H9 (cell line): ENCODE data around the gene SLC7A6. TPM values are rescaled to one million over a fixed set of nuclear protein-coding genes. Genes with fewer than 3 reads are reported as not detected.

Experiments used
- DNase-seq: peaks from one replicate; pipeline ENCODE4 v3.0.0-alpha.2; 2017
- H2AFZ ChIP-seq: one replicate; pipeline ENCODE4 v1.6.1; 2013; ENCODE audit warnings: mild to moderate bottlenecking, low read length, control low read depth, moderate library complexity
- H2AK5ac ChIP-seq: 2 replicates; pipeline ENCODE4 v1.6.1; 2013; ENCODE audit warnings: low read length, control low read depth, mixed read lengths; ENCODE audit not compliant: insufficient read length
- H2BK120ac ChIP-seq: one replicate; pipeline ENCODE4 v1.6.1; 2013; ENCODE audit warnings: low read depth, mild to moderate bottlenecking, low read length, control low read depth, inconsistent platforms; ENCODE audit not compliant: poor library complexity, severe bottlenecking
- H2BK12ac ChIP-seq: 2 replicates; pipeline ENCODE4 v1.6.1; 2013; ENCODE audit warnings: low read length, control low read depth, mixed read lengths, low read depth; ENCODE audit not compliant: insufficient read length
- H2BK15ac ChIP-seq: 2 replicates; pipeline ENCODE4 v1.6.1; 2013; ENCODE audit warnings: low read depth, low read length, control low read depth
- H2BK20ac ChIP-seq: one replicate; pipeline ENCODE4 v1.6.1; 2013; ENCODE audit warnings: low read depth, mild to moderate bottlenecking, low read length, control low read depth, inconsistent platforms; ENCODE audit not compliant: poor library complexity, severe bottlenecking
- H2BK5ac ChIP-seq: 2 replicates; pipeline ENCODE4 v1.6.1; 2013; ENCODE audit warnings: low read length, control low read depth, mixed read lengths; ENCODE audit not compliant: insufficient read length
- H3K14ac ChIP-seq: 2 replicates; pipeline ENCODE4 v1.6.1; 2013; ENCODE audit warnings: low read length, control low read depth; ENCODE audit not compliant: insufficient read depth
- H3K18ac ChIP-seq: 2 replicates; pipeline ENCODE4 v1.6.1; 2013; ENCODE audit warnings: low read depth, mild to moderate bottlenecking, mixed read lengths, low read length, control low read depth; ENCODE audit not compliant: insufficient read length
- H3K23ac ChIP-seq: 2 replicates; pipeline ENCODE4 v1.6.1; 2013; ENCODE audit warnings: low read length, control low read depth, mixed read lengths, low read depth; ENCODE audit not compliant: insufficient read length
- H3K23me2 ChIP-seq: 2 replicates; pipeline ENCODE4 v1.6.1; 2013; ENCODE audit warnings: low read depth, mild to moderate bottlenecking, mixed read lengths, low read length, control low read depth; ENCODE audit not compliant: insufficient read length, poor library complexity, severe bottlenecking
- H3K27ac ChIP-seq: 2 replicates; pipeline ENCODE4 v1.5.1; 2013; ENCODE audit warnings: low read length, control low read depth, mixed read lengths, low read depth; ENCODE audit not compliant: insufficient read length
- H3K27me3 ChIP-seq: 2 replicates; pipeline ENCODE4 v1.6.1; 2013; ENCODE audit warnings: low read length, control low read depth, inconsistent platforms; ENCODE audit not compliant: insufficient read depth
- H3K4ac ChIP-seq: 2 replicates; pipeline ENCODE4 v1.6.1; 2013; ENCODE audit warnings: low read depth, mild to moderate bottlenecking, control low read depth, inconsistent platforms, low read length, moderate library complexity
- H3K4me1 ChIP-seq: 2 replicates; pipeline ENCODE4 v1.6.1; 2013; ENCODE audit warnings: low read length, control low read depth, inconsistent platforms; ENCODE audit not compliant: insufficient read depth
- H3K4me2 ChIP-seq: 2 replicates; pipeline ENCODE4 v1.6.1; 2013; ENCODE audit warnings: low read length, control low read depth, mixed read lengths; ENCODE audit not compliant: insufficient read length, insufficient read depth
- H3K56ac ChIP-seq: 2 replicates; pipeline ENCODE4 v1.6.1; 2013; ENCODE audit warnings: low read depth, mild to moderate bottlenecking, mixed read lengths, low read length, control low read depth; ENCODE audit not compliant: insufficient read length
- H3K79me1 ChIP-seq: 2 replicates; pipeline ENCODE4 v1.6.1; 2013; ENCODE audit warnings: low read depth, mild to moderate bottlenecking, moderate library complexity, low read length, control low read depth, inconsistent platforms; ENCODE audit not compliant: insufficient read depth, poor library complexity, severe bottlenecking
- H3K79me2 ChIP-seq: 2 replicates; pipeline ENCODE4 v1.6.1; 2013; ENCODE audit warnings: low read length, control low read depth, inconsistent platforms; ENCODE audit not compliant: insufficient read depth
- H3K9ac ChIP-seq: 2 replicates; pipeline ENCODE4 v1.6.1; 2013; ENCODE audit warnings: low read length, control low read depth, mixed read lengths; ENCODE audit not compliant: insufficient read length; ENCODE audit errors: extremely low read depth
- H3K9me3 ChIP-seq: one replicate; pipeline ENCODE4 v1.6.1; 2013; ENCODE audit warnings: low read depth, low read length, inconsistent platforms; ENCODE audit not compliant: control insufficient read depth
- H3T11ph ChIP-seq: one replicate; pipeline ENCODE4 v1.6.1; 2013; ENCODE audit warnings: mild to moderate bottlenecking, low read length, control low read depth, inconsistent platforms
- H4K20me1 ChIP-seq: one replicate; pipeline ENCODE4 v1.6.1; 2013; ENCODE audit not compliant: control insufficient read depth, insufficient read length, insufficient read depth
- H4K5ac ChIP-seq: 2 replicates; pipeline ENCODE4 v1.6.1; 2013; ENCODE audit warnings: low read depth, mild to moderate bottlenecking, mixed read lengths, low read length, control low read depth; ENCODE audit not compliant: insufficient read length
- H4K8ac ChIP-seq: replicated peaks from 2 replicates; pipeline ENCODE4 v1.6.1; 2013; ENCODE audit warnings: low read length, control low read depth, mixed read lengths, low read depth; ENCODE audit not compliant: insufficient read length
- H4K91ac ChIP-seq: 2 replicates; pipeline ENCODE4 v1.6.1; 2013; ENCODE audit warnings: low read depth, mild to moderate bottlenecking, moderate library complexity, mixed read lengths, low read length, control low read depth; ENCODE audit not compliant: insufficient read length
- H3K27ac Mint-ChIP-seq, 3 experiments: 2 replicates in 2 of 3; 3 replicates in 1 of 3; pipeline ENCODE4 v1.8.0; 2020 to 2021; ENCODE audit warnings: mixed read lengths in 3 of 3, mild to moderate bottlenecking in 1 of 3, moderate library complexity in 1 of 3
- H3K27me3 Mint-ChIP-seq: 2 replicates; pipeline ENCODE4 v1.8.0; 2021; ENCODE audit warnings: low read depth, mild to moderate bottlenecking, moderate library complexity, mixed read lengths
- H3K36me3 Mint-ChIP-seq, 3 experiments: 2 replicates in 2 of 3; 3 replicates in 1 of 3; pipeline ENCODE4 v1.8.0; 2020 to 2021; ENCODE audit warnings: low read depth in 3 of 3, mixed read lengths in 3 of 3; ENCODE audit not compliant: insufficient read depth in 1 of 3
- H3K4me1 Mint-ChIP-seq, 2 experiments: 2 replicates each; pipeline ENCODE4 v1.8.0; 2020; ENCODE audit warnings: mixed read lengths in 2 of 2
- H3K4me3 Mint-ChIP-seq, 2 experiments: 2 replicates in 1 of 2; 3 replicates in 1 of 2; pipeline ENCODE4 v1.8.0; 2020 to 2021; ENCODE audit warnings: mild to moderate bottlenecking in 2 of 2, mixed read lengths in 2 of 2, moderate library complexity in 1 of 2
- H3K9me3 Mint-ChIP-seq, 2 experiments: 2 replicates in 1 of 2; 3 replicates in 1 of 2; pipeline ENCODE4 v1.8.0; 2020; ENCODE audit warnings: mild to moderate bottlenecking in 2 of 2, mixed read lengths in 2 of 2, moderate library complexity in 1 of 2
- WGBS: extraction: QIAGEN DNeasy Blood & Tissue Kit; methylation state at CpG from one replicate; pipeline ENCODE4 v1.1.7; 2013; ENCODE audit warnings: missing lambda C conversion rate, low lambda C conversion rate, mixed read lengths; ENCODE audit not compliant: insufficient read length; ENCODE audit errors: extremely low coverage; 5-methylcytosine and 5-hydroxymethylcytosine counted together
- total RNA-seq: library from RNA; stranded (reverse); gene quantifications from 2 replicates; pipeline ENCODE4 v1.2.1, GENCODE V29; 2021
- TF ChIP-seq, protein P1 (sequence below): fragments of 200-600 bp; sonication (generic); conservative IDR thresholded peaks from 3 replicates; pipeline ENCODE4 v1.8.0; 2021; ENCODE audit warnings: antibody characterized with exemption, mild to moderate bottlenecking

Gene SLC7A6
- total RNA-seq, 1 experiment from 2014 or later, result 21.1 TPM

DNA sequence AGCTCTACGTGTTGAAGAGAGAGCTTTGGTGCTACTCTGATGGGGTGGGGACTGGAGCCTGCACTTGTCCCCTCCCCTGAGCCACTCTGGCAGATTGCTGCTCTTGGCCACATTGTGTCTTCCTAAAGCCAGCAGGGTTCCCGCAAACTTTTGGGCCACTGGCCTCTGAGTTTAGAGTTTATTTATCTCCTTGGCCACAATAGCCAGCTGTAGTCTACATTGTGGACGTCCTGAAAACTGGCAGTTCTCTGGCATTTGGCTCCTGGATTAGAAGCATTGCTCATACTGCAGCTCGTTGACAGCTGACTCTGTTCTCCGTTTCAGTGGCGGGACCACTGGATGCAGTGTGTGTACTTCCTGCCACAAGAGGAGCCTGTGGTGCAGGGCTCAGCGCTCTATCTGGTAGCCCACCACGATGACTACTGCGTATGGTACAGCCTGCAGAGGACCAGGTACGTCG is 81.1 kb downstream of the SLC7A6 start:
- Histone ChIP-seq H2BK20ac (no peak overlapping the region), H4K5ac (no peak overlapping the region), H4K8ac (no peak overlapping the region), H3K4me1 (no peaks in the 10 kb centered on the region), H3K79me2 (no peaks in the 10 kb centered on the region), H3K18ac (no peak overlapping the region), H3K23me2 (no peaks in the 10 kb centered on the region), H3T11ph (no peak overlapping the region), H3K27me3 (no peaks in the 10 kb centered on the region), H3K4ac (no peak overlapping the region), H3K9ac (no peak overlapping the region), H3K4me2 (no peak overlapping the region), H4K91ac (no peak overlapping the region), H3K79me1 (no peaks in the 10 kb centered on the region), H3K14ac (no peak overlapping the region), H2BK120ac (no peak overlapping the region), H4K20me1 (peaks cover 3% of the 10 kb centered on the region), H3K56ac (no peak overlapping the region), H3K23ac (no peak overlapping the region), H2AK5ac (no peak overlapping the region), H2AFZ (no peak overlapping the region), H3K27ac (no peak overlapping the region), H2BK5ac (no peak overlapping the region), H2BK12ac (no peak overlapping the region), H2BK15ac (no peak overlapping the region), H3K9me3 (no peaks in the 10 kb centered on the region)
- WGBS, result no CpG with 5 or more reads among the region's 11 CpGs
- Mint-ChIP-seq H3K9me3 (no peaks in the 10 kb centered on the region; a peak in 1 of 5 replicates), H3K27me3 (no peaks in the 10 kb centered on the region), H3K36me3 (peaks cover 24 to 82% (median 65%) of the 10 kb centered on the region in 3 experiments; a peak in 6 of 7 replicates), H3K4me1 (peaks cover 5 to 8% of the 10 kb centered on the region in 2 experiments), H3K4me3 (no peak overlapping the region), H3K27ac (no peak overlapping the region)
- DNase-seq, result no peak
- TF ChIP-seq, protein P1, sequence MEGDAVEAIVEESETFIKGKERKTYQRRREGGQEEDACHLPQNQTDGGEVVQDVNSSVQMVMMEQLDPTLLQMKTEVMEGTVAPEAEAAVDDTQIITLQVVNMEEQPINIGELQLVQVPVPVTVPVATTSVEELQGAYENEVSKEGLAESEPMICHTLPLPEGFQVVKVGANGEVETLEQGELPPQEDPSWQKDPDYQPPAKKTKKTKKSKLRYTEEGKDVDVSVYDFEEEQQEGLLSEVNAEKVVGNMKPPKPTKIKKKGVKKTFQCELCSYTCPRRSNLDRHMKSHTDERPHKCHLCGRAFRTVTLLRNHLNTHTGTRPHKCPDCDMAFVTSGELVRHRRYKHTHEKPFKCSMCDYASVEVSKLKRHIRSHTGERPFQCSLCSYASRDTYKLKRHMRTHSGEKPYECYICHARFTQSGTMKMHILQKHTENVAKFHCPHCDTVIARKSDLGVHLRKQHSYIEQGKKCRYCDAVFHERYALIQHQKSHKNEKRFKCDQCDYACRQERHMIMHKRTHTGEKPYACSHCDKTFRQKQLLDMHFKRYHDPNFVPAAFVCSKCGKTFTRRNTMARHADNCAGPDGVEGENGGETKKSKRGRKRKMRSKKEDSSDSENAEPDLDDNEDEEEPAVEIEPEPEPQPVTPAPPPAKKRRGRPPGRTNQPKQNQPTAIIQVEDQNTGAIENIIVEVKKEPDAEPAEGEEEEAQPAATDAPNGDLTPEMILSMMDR, result no peak
